Adrenal gland (tissue), 5 donors: ENCODE data around the gene NAPG.

Source experiments
- CTCF ChIP-seq, 6 experiments: fragments of 450-650 bp in 4 of 6; fragments of 200-600 bp in 2 of 6; sonication (generic) in 1 of 6; IDR thresholded peaks; 1 replicate in 5 of 6; 2 replicates in 1 of 6; pipeline versions ENCODE4 v1.5.1 to v1.8.0; 2016 to 2021; ENCODE audit warnings: antibody characterized with exemption in 6 of 6, mild to moderate bottlenecking in 2 of 6, moderate library complexity in 1 of 6
- POLR2A ChIP-seq, 2 donors: fragments of 450-650 bp; IDR thresholded peaks; one replicate each; pipeline ENCODE4 v1.6.1; 2017; ENCODE audit warnings: antibody characterized with exemption in 2 of 2, mild to moderate bottlenecking in 2 of 2, moderate library complexity in 1 of 2
- donor health status: DM: no; HTN: no; CAD: no.

DNA sequence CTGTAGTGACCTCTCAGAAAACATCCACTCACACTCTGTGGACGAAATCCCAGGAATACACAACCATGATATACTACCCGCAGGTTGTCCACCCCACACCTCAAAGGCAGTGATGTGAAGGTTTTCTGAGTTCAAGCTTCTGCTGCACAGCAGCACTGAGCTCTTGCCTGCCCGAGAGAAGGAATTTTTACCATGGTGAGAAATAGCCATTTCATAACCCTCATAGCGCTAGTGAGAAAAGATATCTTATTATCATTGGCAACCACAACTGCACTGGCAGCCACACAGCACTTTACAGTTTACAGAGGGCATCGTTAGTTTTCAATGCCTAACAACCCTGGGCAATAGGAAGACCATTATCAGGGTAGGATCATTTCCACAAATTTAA lies 36.9 kb downstream of the NAPG start:
- no peak for TF ChIP-seq CTCF (IDR thresholded peaks at IDR 0.05)
- no peak for TF ChIP-seq POLR2A (IDR thresholded peaks at IDR 0.05)
